ENCODE measurements around the gene NCAPD3. TPM values are rescaled to one million over a fixed set of nuclear protein-coding genes. Genes with fewer than 3 reads are reported as not detected.

Gene NCAPD3
- total RNA-seq, 1 donor from 2014 or later = 17.2 TPM

- Histone ChIP-seq H3K27ac (replicated peaks) (no peak overlapping the region), H3K4me3 (no peak overlapping the region), H3K36me3 (peaks cover 76% of the 10 kb centered on the region), H3K4me1 (no peaks in the 10 kb centered on the region), H3K27me3 (ENCODE audit: low read depth) (no peaks in the 10 kb centered on the region), H3K9me3 (replicated peaks) (no peaks in the 10 kb centered on the region)
- intact Hi-C loops (cut with micrococcal nuclease) = no loop called here
- no peak for TF ChIP-seq CTCF (IDR thresholded peaks at IDR 0.05; ENCODE audit: borderline replicate concordance)
- DNase-seq = no peak
Observed at GRCh38 chr11:134157451-134157850, 66.3 kb downstream of the NCAPD3 start.

- TF ChIP-seq CTCF (IDR thresholded peaks at IDR 0.05; ENCODE audit: borderline replicate concordance) = no peak
- Histone ChIP-seq H3K27ac (replicated peaks) (no peak overlapping the region), H3K9me3 (replicated peaks) (no peaks in the 10 kb centered on the region), H3K4me3 (no peak overlapping the region), H3K36me3 (peaks cover 77% of the 10 kb centered on the region), H3K27me3 (ENCODE audit: low read depth) (no peaks in the 10 kb centered on the region), H3K4me1 (no peaks in the 10 kb centered on the region)
- no peak for DNase-seq
- intact Hi-C loops (cut with micrococcal nuclease) = no loop called here
Observed at GRCh38 chr11:134155946-134156865, 67.6 kb downstream of the NCAPD3 start.

- intact Hi-C loops (cut with micrococcal nuclease) = no loop called here
- H3K27me3 ChIP-seq (ENCODE audit: low read depth) = no peaks in the 10 kb centered on the region
- H3K9me3 ChIP-seq (replicated peaks) = no peaks in the 10 kb centered on the region
- H3K4me3 ChIP-seq = no peak overlapping the region
- no peak for TF ChIP-seq CTCF (IDR thresholded peaks at IDR 0.05; ENCODE audit: borderline replicate concordance)
- H3K4me1 ChIP-seq = no peaks in the 10 kb centered on the region
- H3K27ac ChIP-seq (replicated peaks) = no peak overlapping the region
- DNase-seq = no peak
- H3K36me3 ChIP-seq = peaks cover 77% of the 10 kb centered on the region
Observed at GRCh38 chr11:134155456-134155855, 68.3 kb downstream of the NCAPD3 start.

- peaks cover 77% of the 10 kb centered on the region for H3K36me3 ChIP-seq
Observed at GRCh38 chr11:134154441-134154840, 69.3 kb downstream of the NCAPD3 start.

More at GRCh38 chr11:134154441-134154840, 69.3 kb downstream of the NCAPD3 start:
- H3K4me3 ChIP-seq = no peak overlapping the region
- H3K27ac ChIP-seq (replicated peaks) = no peak overlapping the region
- H3K27me3 ChIP-seq (ENCODE audit: low read depth) = no peaks in the 10 kb centered on the region
- no peaks in the 10 kb centered on the region for H3K4me1 ChIP-seq
- intact Hi-C loops (cut with micrococcal nuclease) = no loop called here
- TF ChIP-seq CTCF (IDR thresholded peaks at IDR 0.05; ENCODE audit: borderline replicate concordance) = no peak
- no peaks in the 10 kb centered on the region for H3K9me3 ChIP-seq (replicated peaks)
- no peak for DNase-seq
